Kidney epithelial cell (primary cell): ENCODE results near the gene EPG5. TPM values are rescaled to one million over a fixed set of nuclear protein-coding genes. Genes with fewer than 3 reads are reported as not detected.

Experiments used
- DNase-seq: peaks from one replicate; pipeline ENCODE4 v3.0.0-alpha.2; 2010; ENCODE audit warnings: low read depth
- H3K27me3 ChIP-seq: 2 replicates; pipeline ENCODE4 v1.6.0; 2011; ENCODE audit warnings: low read length; ENCODE audit not compliant: control insufficient read depth, insufficient read depth
- H3K36me3 ChIP-seq: 2 replicates; pipeline ENCODE4 v1.5.1; 2011; ENCODE audit warnings: low read length; ENCODE audit not compliant: control insufficient read depth, insufficient read depth
- H3K4me3 ChIP-seq: 2 replicates; pipeline ENCODE4 v1.5.1; 2011; ENCODE audit warnings: low read depth, mild to moderate bottlenecking, control low read depth, low read length
- CTCF ChIP-seq: IDR thresholded peaks from 2 replicates; pipeline ENCODE4 v1.5.1; 2011; ENCODE audit warnings: mild to moderate bottlenecking, moderate library complexity, low read length, control low read depth, inconsistent platforms; ENCODE audit not compliant: insufficient read depth, poor library complexity, severe bottlenecking
- total RNA-seq: library from RNA; depleted of rRNA; stranded (reverse); fragments of >200 nt; gene quantifications from 2 replicates; pipeline ENCODE4 v1.2.3, GENCODE V29; 2015

EPG5 gene
- total RNA-seq, 1 donor from 2014 or later = 38.2 TPM

DNA sequence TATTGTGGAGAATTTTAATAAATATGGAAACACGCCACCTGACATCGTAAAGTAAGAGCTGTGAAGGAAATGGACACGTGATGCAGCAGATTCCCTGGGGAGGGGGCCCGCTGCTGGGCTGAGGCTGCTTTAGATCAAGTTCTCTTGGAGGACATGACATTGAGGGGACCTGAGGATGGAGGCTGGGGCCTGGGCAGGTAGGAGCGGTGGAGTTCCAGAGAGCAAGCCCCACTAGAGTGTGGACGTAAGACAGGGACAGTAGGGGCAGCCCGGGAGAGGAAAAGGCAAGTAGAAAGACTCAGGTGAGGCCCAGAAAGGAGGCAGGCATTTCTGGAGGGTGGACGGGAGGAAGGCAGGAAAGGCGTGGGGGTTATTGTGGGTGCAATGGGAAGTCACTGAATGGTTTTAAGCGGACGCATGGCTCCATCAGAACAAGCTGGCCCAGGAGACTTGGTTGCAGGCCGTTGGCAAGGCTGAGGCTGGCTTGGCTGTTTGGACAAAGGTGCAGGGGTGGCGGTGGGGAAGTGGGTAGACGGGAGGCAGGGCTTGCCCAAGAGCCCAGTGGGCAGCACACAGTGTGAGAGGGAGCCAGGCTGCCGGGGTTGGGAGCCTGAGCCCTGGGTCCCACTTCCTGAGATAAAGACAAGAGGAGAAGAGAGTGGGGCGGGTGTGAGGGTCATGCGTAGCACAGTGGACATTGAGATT is 125.9 kb downstream of the EPG5 start:
- DNase-seq = no peak
- no peak for TF ChIP-seq CTCF
- Histone ChIP-seq H3K36me3 (peaks cover 1% of the 10 kb centered on the region), H3K27me3 (peaks cover 4% of the 10 kb centered on the region), H3K4me3 (no peak overlapping the region)

- peaks cover 1% of the 10 kb centered on the region for H3K36me3 ChIP-seq
- peaks cover 4% of the 10 kb centered on the region for H3K27me3 ChIP-seq
- H3K4me3 ChIP-seq = no peak overlapping the region
- peak; percentile 73 for TF ChIP-seq CTCF
- no peak for DNase-seq
These were observed 127.4 kb downstream of the EPG5 start for GRCh38 chr18:45839414-45840395.

DNA sequence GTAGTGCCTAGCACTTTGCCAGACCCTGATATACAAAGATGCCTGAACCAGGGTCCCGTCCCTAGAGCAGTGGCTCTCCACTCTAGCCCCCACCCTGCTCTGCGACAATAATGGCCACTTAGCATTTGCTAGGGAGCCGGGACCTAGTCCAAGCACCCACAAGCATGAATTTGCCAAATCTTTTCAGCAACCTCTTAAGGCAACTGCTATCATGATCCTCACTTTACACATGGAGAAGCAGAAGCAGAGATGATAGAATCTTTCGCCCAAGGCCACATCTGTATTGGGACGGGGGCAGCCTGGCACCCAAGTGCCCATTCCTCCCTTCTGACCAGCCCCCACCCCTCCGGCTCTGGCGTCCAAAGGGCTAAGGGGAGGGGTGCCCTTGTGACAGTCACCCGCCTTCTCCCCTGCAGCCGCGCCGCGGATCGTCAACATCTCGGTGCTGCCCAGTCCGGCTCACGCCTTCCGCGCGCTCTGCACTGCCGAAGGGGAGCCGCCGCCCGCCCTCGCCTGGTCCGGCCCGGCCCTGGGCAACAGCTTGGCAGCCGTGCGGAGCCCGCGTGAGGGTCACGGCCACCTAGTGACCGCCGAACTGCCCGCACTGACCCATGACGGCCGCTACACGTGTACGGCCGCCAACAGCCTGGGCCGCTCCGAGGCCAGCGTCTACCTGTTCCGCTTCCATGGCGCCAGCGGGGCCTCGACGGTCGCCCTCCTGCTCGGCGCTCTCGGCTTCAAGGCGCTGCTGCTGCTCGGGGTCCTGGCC is 128.6 kb downstream of the EPG5 start:
- H3K36me3 ChIP-seq = peaks cover 1% of the 10 kb centered on the region
- H3K27me3 ChIP-seq = peaks cover 4% of the 10 kb centered on the region
- DNase-seq = no peak
- TF ChIP-seq CTCF = no peak
- H3K4me3 ChIP-seq = no peak overlapping the region

- DNase-seq = no peak
- peaks cover 1% of the 10 kb centered on the region for H3K36me3 ChIP-seq
- peaks cover 4% of the 10 kb centered on the region for H3K27me3 ChIP-seq
- no peak for TF ChIP-seq CTCF
- H3K4me3 ChIP-seq = no peak overlapping the region
These were observed 129.7 kb downstream of the EPG5 start for GRCh38 chr18:45837283-45838070.
